SH-SY5Y (cell line): Measurements from ENCODE around the gene ARSJ.

Experiments
- GATA2 ChIP-seq: IDR thresholded peaks from 2 replicates; pipeline ENCODE4 v1.6.1; 2011; ENCODE audit warnings: mild to moderate bottlenecking, low read depth, low read length
- GATA3 ChIP-seq: IDR thresholded peaks from 2 replicates; pipeline ENCODE4 v1.6.1; 2011; ENCODE audit warnings: low read depth, mild to moderate bottlenecking, low read length, moderate library complexity

- no peak for TF ChIP-seq GATA2
- no peak for TF ChIP-seq GATA3
Measured at GRCh38 chr4:113950207-113950606, 29.2 kb downstream of the ARSJ start.
